ENCODE data around the gene PLXDC2.
"Not testable (repeated sequence)": the region's sequence is repeated elsewhere in the genome, so short reads cannot be mapped to it uniquely, and the experiment has no call there.

PLXDC2 gene

GRCh38 chr10:20162123-20162522 lies 345.9 kb downstream of the PLXDC2 start:
- H3K4me1 ChIP-seq (ENCODE audit: control insufficient read depth, insufficient read depth, low read length): peaks cover 12% of the 10 kb centered on the region
- H3K4me3 ChIP-seq (ENCODE audit: insufficient read depth, low read depth, low read length): no peak overlapping the region
- H3K27ac ChIP-seq (ENCODE audit: insufficient read depth, low read depth, low read length, poor library complexity, severe bottlenecking): no peak overlapping the region

GRCh38 chr10:20166096-20166675 lies 350.0 kb downstream of the PLXDC2 start:
- 85 to 86% methylated on average over 4 to 5 of the region's 5 CpGs for WGBS, 2 experiments
- no peaks in the 10 kb centered on the region for H3K27me3 ChIP-seq (ENCODE audit: control insufficient read depth, insufficient read depth, low read length, poor library complexity, severe bottlenecking)
- peaks cover 12% of the 10 kb centered on the region for H3K4me1 ChIP-seq (ENCODE audit: control insufficient read depth, insufficient read depth, low read length)
- H3K9me3 ChIP-seq (ENCODE audit: control insufficient read depth, low read length): no peaks in the 10 kb centered on the region
- peak overlapping the region; percentile 26 for H3K27ac ChIP-seq (ENCODE audit: insufficient read depth, low read depth, low read length, poor library complexity, severe bottlenecking)
- H3K36me3 ChIP-seq (ENCODE audit: control insufficient read depth, insufficient read depth, low read length): no peaks in the 10 kb centered on the region
- H3K4me3 ChIP-seq (ENCODE audit: insufficient read depth, low read depth, low read length): no peak overlapping the region

More at GRCh38 chr10:20162123-20162522, 345.9 kb downstream of the PLXDC2 start:
- Histone ChIP-seq H3K36me3 (ENCODE audit: control insufficient read depth, insufficient read depth, low read length) (no peaks in the 10 kb centered on the region), H3K9me3 (ENCODE audit: control insufficient read depth, low read length) (no peaks in the 10 kb centered on the region), H3K27me3 (ENCODE audit: control insufficient read depth, insufficient read depth, low read length, poor library complexity, severe bottlenecking) (no peaks in the 10 kb centered on the region)

GRCh38 chr10:20170661-20171060 lies 354.4 kb downstream of the PLXDC2 start:
- H3K27me3 ChIP-seq (ENCODE audit: control insufficient read depth, insufficient read depth, low read length, poor library complexity, severe bottlenecking): no peaks in the 10 kb centered on the region
- peaks cover 12% of the 10 kb centered on the region for H3K4me1 ChIP-seq (ENCODE audit: control insufficient read depth, insufficient read depth, low read length)
- no peak overlapping the region for H3K4me3 ChIP-seq (ENCODE audit: insufficient read depth, low read depth, low read length)
- no peaks in the 10 kb centered on the region for H3K36me3 ChIP-seq (ENCODE audit: control insufficient read depth, insufficient read depth, low read length)
- no peaks in the 10 kb centered on the region for H3K9me3 ChIP-seq (ENCODE audit: control insufficient read depth, low read length)
- 93 to 100% methylated on average over 1 of the region's 2 CpGs for WGBS, 2 experiments
- no peak overlapping the region for H3K27ac ChIP-seq (ENCODE audit: insufficient read depth, low read depth, low read length, poor library complexity, severe bottlenecking)

GRCh38 chr10:20173046-20173445 lies 356.8 kb downstream of the PLXDC2 start:
- H3K9me3 ChIP-seq (ENCODE audit: control insufficient read depth, low read length): no peaks in the 10 kb centered on the region
- WGBS, 2 experiments: 91 to 93% methylated on average over 3 of the region's 3 CpGs
- no peaks in the 10 kb centered on the region for H3K4me1 ChIP-seq (ENCODE audit: control insufficient read depth, insufficient read depth, low read length)
- H3K36me3 ChIP-seq (ENCODE audit: control insufficient read depth, insufficient read depth, low read length): no peaks in the 10 kb centered on the region
- no peaks in the 10 kb centered on the region for H3K27me3 ChIP-seq (ENCODE audit: control insufficient read depth, insufficient read depth, low read length, poor library complexity, severe bottlenecking)
- H3K4me3 ChIP-seq (ENCODE audit: insufficient read depth, low read depth, low read length): no peak overlapping the region
- H3K27ac ChIP-seq (ENCODE audit: insufficient read depth, low read depth, low read length, poor library complexity, severe bottlenecking): no peak overlapping the region

- Histone ChIP-seq H3K27me3 (ENCODE audit: control insufficient read depth, insufficient read depth, low read length, poor library complexity, severe bottlenecking) (no peaks in the 10 kb centered on the region), H3K4me3 (ENCODE audit: insufficient read depth, low read depth, low read length) (no peak overlapping the region), H3K36me3 (ENCODE audit: control insufficient read depth, insufficient read depth, low read length) (no peaks in the 10 kb centered on the region), H3K4me1 (ENCODE audit: control insufficient read depth, insufficient read depth, low read length) (no peaks in the 10 kb centered on the region), H3K27ac (ENCODE audit: insufficient read depth, low read depth, low read length, poor library complexity, severe bottlenecking) (no peak overlapping the region), H3K9me3 (ENCODE audit: control insufficient read depth, low read length) (no peaks in the 10 kb centered on the region)
- WGBS, 2 experiments: 88 to 91% methylated on average over 1 to 2 of the region's 3 CpGs
Measured at GRCh38 chr10:20175719-20176118, 359.5 kb downstream of the PLXDC2 start.

- H3K27ac ChIP-seq (ENCODE audit: insufficient read depth, low read depth, low read length, poor library complexity, severe bottlenecking): no peak overlapping the region
- H3K4me3 ChIP-seq (ENCODE audit: insufficient read depth, low read depth, low read length): no peak overlapping the region
- H3K27me3 ChIP-seq (ENCODE audit: control insufficient read depth, insufficient read depth, low read length, poor library complexity, severe bottlenecking): no peaks in the 10 kb centered on the region
- H3K36me3 ChIP-seq (ENCODE audit: control insufficient read depth, insufficient read depth, low read length): no peaks in the 10 kb centered on the region
- no peaks in the 10 kb centered on the region for H3K9me3 ChIP-seq (ENCODE audit: control insufficient read depth, low read length)
- H3K4me1 ChIP-seq (ENCODE audit: control insufficient read depth, insufficient read depth, low read length): no peaks in the 10 kb centered on the region
- WGBS, 2 experiments: 100% methylated on average over 1 of the region's 1 CpG
Measured at GRCh38 chr10:20180766-20181165, 364.5 kb downstream of the PLXDC2 start.

- Histone ChIP-seq H3K36me3 (ENCODE audit: control insufficient read depth, insufficient read depth, low read length) (no peaks in the 10 kb centered on the region), H3K9me3 (ENCODE audit: control insufficient read depth, low read length) (no peaks in the 10 kb centered on the region), H3K4me3 (ENCODE audit: insufficient read depth, low read depth, low read length) (no peak overlapping the region), H3K27me3 (ENCODE audit: control insufficient read depth, insufficient read depth, low read length, poor library complexity, severe bottlenecking) (no peaks in the 10 kb centered on the region), H3K27ac (ENCODE audit: insufficient read depth, low read depth, low read length, poor library complexity, severe bottlenecking) (no peak overlapping the region), H3K4me1 (ENCODE audit: control insufficient read depth, insufficient read depth, low read length) (no peaks in the 10 kb centered on the region)
- WGBS, 2 experiments: 86% methylated on average over 5 of the region's 5 CpGs
Measured at GRCh38 chr10:20181434-20181833, 365.2 kb downstream of the PLXDC2 start.

GRCh38 chr10:20185116-20185515 lies 368.9 kb downstream of the PLXDC2 start:
- no peak overlapping the region for H3K27ac ChIP-seq (ENCODE audit: insufficient read depth, low read depth, low read length, poor library complexity, severe bottlenecking)
- no peaks in the 10 kb centered on the region for H3K27me3 ChIP-seq (ENCODE audit: control insufficient read depth, insufficient read depth, low read length, poor library complexity, severe bottlenecking)
- H3K4me3 ChIP-seq (ENCODE audit: insufficient read depth, low read depth, low read length): no peak overlapping the region
- no peaks in the 10 kb centered on the region for H3K36me3 ChIP-seq (ENCODE audit: control insufficient read depth, insufficient read depth, low read length)
- no peaks in the 10 kb centered on the region for H3K9me3 ChIP-seq (ENCODE audit: control insufficient read depth, low read length)
- H3K4me1 ChIP-seq (ENCODE audit: control insufficient read depth, insufficient read depth, low read length): no peaks in the 10 kb centered on the region

- not testable (repeated sequence) for H3K4me1 ChIP-seq (ENCODE audit: control insufficient read depth, insufficient read depth, low read length); H3K27me3 ChIP-seq (ENCODE audit: control insufficient read depth, insufficient read depth, low read length, poor library complexity, severe bottlenecking); H3K36me3 ChIP-seq (ENCODE audit: control insufficient read depth, insufficient read depth, low read length); H3K4me3 ChIP-seq (ENCODE audit: insufficient read depth, low read depth, low read length); H3K27ac ChIP-seq (ENCODE audit: insufficient read depth, low read depth, low read length, poor library complexity, severe bottlenecking); H3K9me3 ChIP-seq (ENCODE audit: control insufficient read depth, low read length)
- 3 to 11% methylated on average over 1 of the region's 3 CpGs for WGBS, 2 experiments
Measured at GRCh38 chr10:20191392-20191791, 375.2 kb downstream of the PLXDC2 start.

- Histone ChIP-seq H3K4me1 (ENCODE audit: control insufficient read depth, insufficient read depth, low read length) (peaks cover 3% of the 10 kb centered on the region), H3K27me3 (ENCODE audit: control insufficient read depth, insufficient read depth, low read length, poor library complexity, severe bottlenecking) (no peaks in the 10 kb centered on the region), H3K27ac (ENCODE audit: insufficient read depth, low read depth, low read length, poor library complexity, severe bottlenecking) (no peak overlapping the region), H3K9me3 (ENCODE audit: control insufficient read depth, low read length) (no peaks in the 10 kb centered on the region), H3K4me3 (ENCODE audit: insufficient read depth, low read depth, low read length) (no peak overlapping the region), H3K36me3 (ENCODE audit: control insufficient read depth, insufficient read depth, low read length) (no peaks in the 10 kb centered on the region)
- 92 to 94% methylated on average over 6 of the region's 6 CpGs for WGBS, 2 experiments
Measured at GRCh38 chr10:20195076-20195475, 378.8 kb downstream of the PLXDC2 start.

GRCh38 chr10:20200758-20201157 lies 384.5 kb downstream of the PLXDC2 start:
- no peaks in the 10 kb centered on the region for H3K9me3 ChIP-seq (ENCODE audit: control insufficient read depth, low read length)
- no peaks in the 10 kb centered on the region for H3K4me1 ChIP-seq (ENCODE audit: control insufficient read depth, insufficient read depth, low read length)
- H3K4me3 ChIP-seq (ENCODE audit: insufficient read depth, low read depth, low read length): no peak overlapping the region
- no peak overlapping the region for H3K27ac ChIP-seq (ENCODE audit: insufficient read depth, low read depth, low read length, poor library complexity, severe bottlenecking)
- no peaks in the 10 kb centered on the region for H3K36me3 ChIP-seq (ENCODE audit: control insufficient read depth, insufficient read depth, low read length)
- H3K27me3 ChIP-seq (ENCODE audit: control insufficient read depth, insufficient read depth, low read length, poor library complexity, severe bottlenecking): no peaks in the 10 kb centered on the region
- 85 to 100% methylated on average over 1 of the region's 1 CpG for WGBS, 2 experiments
